Midbrain (tissue), 1 donor: ENCODE measurements around the gene DHX15.

Experiments used
- DNase-seq: peaks from one replicate; lab custom pipeline; 2025; lab: John Stamatoyannopoulos, UW

DHX15 gene

DNA sequence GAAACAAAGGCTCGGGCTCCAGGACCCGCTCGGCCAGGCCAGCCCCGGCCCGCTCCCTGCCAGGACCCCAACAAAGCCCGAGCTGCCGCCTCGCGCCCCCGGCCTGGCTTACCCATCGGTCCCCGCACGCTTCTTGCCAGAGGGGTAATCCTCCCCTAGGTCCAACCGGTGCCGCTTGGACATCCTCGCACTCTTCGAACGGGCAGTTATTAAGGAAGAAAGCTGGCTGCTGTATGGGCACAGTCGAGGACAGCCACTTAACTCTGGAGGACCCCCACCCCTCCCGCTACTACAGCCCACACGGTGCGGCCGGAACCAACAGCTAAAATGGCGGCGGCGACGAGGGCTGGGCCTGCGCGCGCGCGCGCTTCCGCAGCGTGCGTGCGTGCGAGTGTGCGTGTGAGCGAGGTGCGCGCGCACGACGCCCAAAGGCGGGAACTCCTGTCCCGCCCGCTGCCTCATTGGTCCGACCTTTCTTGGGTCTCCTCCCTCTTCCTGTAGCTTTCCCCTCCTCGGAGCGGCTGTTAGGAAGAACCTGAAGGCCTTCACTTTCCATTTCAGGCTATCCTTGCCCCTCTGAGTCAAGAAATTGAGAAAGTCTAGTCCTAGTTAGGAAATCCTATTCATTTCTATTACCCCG, at the start of gene DHX15:
Gene DHX15 (minus strand): TSS at position 344 of the 640 bp plus-strand sequence. CDS start 161 bp downstream, at position 183.
- peak; percentile 94 for DNase-seq

DNA sequence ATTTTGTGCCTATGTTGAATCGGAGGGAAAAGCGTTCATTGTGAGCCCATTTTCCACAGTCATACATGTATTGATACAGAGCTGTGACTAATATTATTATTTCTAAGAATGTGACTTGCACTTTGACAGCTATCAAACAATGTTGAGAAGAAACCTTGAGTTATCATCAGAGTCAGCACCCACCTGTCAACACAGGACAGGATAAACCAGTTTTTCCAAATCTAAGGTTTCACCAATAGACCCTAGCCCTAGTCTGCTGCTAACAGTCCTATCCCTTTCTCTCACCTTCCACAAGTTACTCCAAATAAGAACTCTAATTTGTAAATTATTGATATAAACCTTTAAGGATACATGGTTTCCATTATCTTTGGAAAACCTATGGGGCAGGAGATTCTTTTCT, 47.7 kb upstream of the DHX15 start:
- no peak for DNase-seq

DNA sequence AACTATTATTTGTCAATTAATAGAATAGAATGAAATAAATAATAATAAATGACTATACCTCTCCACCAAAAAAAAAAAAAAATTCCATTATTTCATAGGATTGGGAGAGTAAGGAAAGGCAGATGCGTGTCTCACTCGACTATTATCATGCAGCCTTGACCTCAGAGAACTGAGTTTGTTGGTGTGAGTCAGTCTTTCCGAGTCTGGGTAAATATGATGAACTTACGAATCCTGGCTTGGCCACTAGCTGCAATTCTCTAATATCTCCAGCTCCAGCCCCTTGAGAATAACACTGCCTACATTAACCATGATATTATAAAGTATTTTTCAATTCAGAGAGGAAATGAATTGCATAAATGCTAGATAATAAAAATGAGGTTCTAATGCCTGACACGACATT, 46.6 kb upstream of the DHX15 start:
- no peak for DNase-seq

DNA sequence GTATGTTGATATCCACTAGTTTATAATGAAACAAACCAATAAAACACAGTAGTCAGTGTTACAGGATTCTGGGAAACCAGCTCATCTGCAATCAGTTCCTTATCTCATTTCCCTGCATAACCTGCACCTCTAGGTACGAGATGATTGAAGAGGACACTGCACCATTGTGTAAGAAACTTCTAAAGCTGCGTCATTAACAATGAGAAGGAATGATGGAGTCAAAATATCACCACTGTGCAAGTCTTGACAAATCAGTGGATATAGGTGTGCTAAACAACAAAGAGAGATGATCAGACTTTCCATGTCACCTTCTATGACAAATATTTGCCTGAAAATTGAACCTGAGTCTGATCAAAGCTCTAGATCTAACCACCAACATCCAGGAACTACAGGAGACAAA, 40.7 kb upstream of the DHX15 start:
- no peak for DNase-seq

DNA sequence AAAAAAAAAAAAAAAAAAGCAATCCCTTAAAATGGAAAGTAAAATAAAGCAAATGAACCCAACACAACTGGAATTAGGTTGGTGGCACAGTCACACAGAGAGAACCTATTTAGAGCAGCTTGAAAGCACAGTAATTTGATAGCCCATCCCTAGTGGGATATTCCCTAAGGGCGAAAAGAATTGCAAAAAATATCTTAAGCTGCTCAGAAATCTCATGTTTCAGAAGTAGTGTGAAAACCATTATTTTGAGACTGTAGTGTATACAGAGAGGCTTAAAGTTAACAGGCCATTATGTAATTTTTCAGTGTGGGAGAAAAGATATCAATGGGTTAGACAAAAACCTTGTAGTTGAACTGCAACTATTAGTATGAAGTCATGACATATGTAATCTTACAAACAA, 40.0 kb upstream of the DHX15 start:
- no peak for DNase-seq

DNA sequence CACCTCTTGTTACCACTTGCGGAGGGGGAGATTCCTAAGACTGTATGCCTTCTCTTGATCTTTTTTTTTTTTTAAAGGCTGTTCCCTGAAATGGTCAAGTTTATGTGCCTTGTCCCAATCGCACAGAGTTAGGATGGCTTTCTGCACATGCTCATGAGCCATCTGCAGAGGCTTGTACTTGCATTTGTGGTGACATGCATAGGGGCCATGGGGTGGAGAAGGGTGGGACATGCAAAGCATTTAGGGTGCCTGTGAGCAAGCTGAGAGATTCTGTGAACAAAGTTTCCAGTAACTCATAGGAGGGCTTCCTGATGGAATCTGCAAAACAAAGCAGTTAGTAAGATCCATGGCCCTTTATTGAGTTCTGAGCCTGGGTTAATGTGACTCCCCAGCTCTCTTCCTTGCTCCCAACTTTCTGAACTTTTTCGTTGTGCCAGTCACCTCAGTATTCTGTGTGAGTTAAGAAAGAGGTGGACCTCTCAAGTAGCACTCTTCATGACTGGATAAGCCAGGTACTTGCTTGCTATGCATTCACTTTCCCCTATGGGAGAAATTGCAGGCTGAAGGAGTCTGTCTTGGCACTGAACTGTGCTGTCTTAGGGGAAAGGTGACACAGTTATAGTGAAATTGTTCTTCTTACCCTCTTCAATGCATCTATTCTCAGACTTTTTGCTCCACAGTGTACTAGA, 37.9 kb upstream of the DHX15 start:
- DNase-seq = no peak

DNA sequence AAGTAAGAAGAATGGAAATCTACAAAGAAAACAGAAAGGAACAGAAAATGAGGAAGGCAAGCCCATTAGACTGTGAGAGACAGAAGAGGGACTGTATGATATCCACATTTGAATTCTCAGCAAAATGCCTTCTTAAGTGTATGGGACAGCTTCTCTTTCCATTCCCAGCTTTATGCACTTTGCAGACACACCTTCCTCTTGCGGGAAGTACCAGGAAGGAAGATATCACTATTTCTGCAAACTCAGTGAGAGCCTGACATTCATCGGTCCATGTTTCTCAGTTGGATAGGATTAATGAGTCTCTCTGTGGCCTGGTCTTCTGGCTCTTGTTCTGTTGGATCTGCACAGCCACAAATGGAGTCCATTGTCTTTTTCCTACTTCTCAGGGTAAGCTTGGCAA, 31.6 kb upstream of the DHX15 start:
- DNase-seq = no peak

DNA sequence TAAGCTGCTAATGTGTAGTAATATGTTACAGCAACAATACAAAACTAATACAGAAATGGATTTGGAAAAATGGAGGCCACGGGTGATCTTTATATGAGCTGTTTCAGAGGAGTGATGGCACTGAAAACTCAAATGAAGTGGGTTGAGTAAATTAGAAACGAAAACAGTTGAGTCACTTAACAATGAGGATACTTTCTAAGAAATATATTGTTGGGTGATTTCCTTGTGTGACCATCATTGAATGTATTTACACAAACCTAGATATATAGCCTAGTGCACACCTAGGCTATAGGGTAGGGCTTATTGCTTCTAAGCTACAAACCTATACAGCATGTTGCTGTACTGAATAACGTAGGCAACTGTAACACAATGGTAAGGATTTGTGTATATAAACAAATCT, 30.5 kb upstream of the DHX15 start:
- DNase-seq = no peak

DNA sequence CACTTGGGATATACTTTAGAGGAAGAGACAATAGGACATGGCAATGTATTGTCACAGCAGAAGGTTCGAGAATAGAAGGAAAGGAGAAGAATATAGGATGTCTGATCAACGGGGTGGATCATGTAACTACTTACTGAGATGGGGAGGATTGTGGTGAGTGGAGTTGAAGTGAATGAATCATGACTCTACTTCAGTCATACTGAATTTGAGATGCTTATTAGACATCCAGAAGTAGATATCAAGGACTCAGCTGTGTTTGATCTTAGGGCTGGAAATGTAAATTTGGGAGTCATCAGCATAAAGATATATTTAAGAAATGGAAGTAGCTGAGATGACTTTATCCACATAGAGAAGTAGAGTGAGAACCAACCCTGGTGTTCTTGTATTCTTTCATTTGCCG, 29.1 kb upstream of the DHX15 start:
- no peak for DNase-seq

DNA sequence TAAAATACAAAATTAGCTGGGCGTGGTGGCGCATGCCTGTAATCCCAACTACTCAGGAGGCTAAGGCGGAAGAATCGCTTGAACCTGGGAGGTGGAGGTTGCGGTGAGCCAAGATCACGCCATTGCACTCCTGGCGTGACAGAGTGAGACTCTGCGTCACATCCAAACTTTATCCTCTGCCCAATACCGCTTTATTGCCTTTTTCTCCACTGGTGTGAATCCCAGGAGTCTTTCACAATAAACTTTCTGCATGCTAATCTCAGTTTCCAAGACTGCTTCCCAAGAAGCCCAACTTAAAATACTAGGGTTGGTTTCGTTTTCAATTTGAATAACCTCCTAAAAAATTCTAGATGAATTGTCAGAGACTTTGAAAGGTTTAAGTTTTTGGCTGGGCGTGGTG, 27.2 kb upstream of the DHX15 start:
- DNase-seq = no peak

DNA sequence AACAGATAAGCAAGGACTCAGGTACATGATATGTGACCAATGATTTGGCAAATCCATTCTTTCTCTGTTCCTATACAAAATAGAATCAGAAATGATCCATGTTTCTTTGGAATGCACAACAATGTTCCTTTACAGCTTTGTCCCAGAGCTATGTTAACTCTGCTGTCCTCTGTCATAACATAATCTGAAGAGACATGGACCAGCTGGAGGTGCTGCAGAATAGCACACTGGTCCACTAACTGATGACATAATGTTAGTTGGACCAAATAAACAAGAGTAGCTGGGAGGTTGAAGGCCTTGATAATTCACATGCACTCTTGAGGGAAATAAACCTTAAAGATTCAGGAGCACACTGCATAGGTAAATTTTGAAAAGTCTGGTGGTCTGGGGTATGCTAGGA, 23.0 kb upstream of the DHX15 start:
- DNase-seq = peak; percentile 13

DNA sequence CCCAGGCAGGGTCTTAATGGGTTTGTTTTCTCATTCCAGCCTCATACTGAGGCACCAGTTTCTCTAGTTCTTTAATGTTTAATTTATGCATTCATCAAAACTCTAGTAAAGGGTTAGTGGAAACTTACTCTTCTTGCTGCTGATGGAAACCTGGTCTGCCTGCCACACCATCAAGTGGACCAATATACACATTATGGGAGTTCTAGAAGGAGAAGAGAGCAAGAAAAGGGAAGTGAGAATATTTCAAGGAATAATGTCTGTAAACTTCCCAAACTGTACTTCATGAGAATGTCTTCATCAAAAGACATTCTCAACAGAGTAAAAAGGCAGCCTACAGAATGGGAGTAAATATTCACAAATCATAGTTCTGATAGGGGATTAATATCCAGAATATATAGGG, 20.9 kb upstream of the DHX15 start:
- no peak for DNase-seq

DNA sequence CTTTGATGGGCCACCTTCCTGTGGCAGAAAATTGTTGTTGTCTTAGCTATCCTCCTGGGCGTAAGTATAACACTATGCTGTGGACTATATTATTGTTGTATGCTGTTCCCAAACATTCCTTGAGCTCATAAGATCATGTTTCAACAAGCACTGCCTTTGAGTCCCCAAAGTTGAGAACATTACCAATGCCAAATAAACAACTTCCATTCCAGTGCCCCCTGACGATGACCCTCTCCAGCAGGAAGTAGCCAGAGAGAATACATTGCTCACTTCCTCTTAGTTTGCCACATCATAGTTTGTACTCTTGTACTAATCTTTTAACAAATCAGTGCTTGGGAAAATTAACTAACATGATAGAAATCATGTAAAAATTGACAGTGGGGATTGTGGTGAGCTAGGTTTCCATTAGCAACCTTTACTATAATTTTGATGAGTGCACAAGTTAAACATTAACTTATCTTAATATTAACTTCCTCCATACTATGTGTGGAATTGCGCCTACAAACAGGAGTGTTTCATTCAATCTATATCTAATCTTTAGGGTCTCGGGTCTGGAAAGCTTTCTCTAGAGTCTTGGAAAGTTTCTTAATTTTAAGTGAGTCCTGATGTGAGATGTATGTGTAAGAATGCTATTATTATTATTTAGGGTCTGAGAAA, 20.3 kb upstream of the DHX15 start:
- no peak for DNase-seq

DNA sequence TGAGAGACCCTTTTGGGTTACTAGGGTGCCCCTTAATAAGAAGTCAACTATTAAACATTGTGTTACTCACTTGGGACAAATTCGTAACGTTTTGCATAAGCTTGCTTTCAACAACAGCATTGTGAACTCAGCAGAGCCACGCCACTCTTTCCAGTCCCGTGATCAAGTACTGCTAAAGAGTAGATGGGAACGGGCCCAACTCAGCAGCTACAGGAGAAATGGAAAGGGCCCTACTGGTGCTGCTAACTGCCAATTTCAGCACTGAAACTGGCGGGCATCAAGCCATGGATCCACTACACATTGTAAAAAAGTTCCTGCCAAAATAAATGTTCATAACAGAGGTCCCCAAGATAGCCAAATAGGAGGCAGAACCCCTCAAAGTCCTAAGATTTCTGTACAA, 19.0 kb upstream of the DHX15 start:
- no peak for DNase-seq

DNA sequence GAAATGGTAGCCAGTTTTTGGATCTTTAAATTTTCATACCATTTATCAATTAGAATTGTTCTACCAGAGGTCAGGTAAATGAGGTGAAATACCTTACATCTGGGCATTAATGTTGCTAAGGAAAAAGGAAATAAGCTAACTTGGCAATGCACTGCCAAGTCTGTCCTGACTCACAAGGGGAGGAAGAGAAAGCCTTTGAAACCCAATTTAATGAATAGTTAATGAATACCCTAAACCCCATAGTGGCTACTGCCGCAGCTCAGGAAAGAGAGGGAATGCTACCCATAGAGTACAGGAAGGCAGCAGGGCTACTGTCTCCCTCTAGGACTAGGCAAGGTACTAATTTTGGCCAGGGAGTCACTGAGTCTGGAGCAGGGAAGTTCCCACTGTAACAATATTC, 16.8 kb upstream of the DHX15 start:
- no peak for DNase-seq

DNA sequence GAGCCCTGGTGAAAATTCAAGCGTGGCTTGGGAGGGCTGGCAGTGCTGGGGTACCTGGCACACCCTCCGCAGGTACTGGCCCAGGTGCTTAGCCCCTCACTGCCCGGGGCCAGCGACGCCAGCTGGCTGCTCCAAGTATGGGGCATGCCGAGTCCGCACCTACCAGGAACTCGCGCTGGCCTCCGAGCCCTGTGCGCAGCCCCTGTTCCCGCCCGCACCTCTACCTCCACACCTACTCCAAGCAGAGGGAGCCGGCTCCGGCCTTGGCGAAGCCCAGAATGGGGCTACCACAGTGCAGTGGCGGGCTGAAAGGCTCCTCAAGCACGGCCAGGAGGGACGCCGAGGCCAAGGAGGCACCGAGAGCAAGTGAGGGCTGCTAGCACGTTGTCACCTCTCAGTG, 14.9 kb upstream of the DHX15 start:
- no peak for DNase-seq

DNA sequence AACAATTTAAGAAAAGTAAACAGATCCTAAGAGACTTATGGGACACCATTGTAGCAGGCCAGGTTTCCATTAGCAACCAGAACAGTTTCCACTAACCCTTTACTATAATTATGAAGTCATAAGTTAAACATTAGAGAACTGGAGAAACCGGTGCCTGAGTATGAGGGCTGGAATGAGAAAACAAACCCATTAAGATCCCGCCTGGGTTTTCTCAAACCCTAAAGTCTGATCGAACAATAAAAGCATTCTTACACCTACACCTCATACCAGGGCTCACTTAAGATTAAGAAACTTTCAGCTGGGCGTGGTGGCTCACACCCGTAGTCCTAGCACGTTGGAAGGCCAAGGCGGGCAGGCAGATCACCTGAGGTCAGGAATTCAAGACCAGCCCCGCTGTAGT, 13.7 kb upstream of the DHX15 start:
- no peak for DNase-seq

DNA sequence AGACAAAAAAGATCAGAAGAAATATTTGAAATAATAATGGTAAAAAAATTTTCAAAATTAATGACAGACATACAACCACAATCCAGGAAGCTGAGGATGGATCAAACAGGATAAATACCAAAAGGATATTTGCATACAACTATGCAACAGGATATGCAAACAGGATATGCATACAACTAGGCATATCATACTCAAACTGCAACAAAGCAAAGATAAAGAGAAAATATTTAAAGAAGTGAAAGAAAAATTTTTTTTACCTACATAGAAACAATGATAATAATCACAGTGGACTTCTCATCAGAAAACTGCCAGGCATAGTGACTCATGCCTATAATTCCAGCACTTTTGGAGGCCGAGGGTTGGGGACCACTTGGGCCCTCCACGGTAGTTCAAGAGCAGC, 11.3 kb upstream of the DHX15 start:
- no peak for DNase-seq

DNA sequence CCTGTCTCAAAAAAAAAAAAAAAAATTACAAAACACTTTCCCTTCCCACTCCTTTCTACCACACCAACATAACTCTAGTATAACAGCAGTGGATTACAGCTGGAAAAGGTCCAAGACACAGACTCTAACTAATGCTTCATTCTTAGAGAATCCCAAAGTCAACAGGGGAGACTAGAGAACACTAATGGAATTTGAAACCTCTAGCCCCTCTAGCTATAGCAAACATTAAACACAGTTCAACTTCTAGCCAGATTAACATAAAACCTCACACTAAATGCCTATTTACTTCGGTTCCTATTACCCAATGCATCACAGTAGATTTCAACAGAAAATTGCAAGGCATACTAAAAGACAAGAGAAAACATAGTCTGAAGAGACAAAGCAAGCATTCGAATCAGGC, 10.5 kb upstream of the DHX15 start:
- DNase-seq = no peak

DNA sequence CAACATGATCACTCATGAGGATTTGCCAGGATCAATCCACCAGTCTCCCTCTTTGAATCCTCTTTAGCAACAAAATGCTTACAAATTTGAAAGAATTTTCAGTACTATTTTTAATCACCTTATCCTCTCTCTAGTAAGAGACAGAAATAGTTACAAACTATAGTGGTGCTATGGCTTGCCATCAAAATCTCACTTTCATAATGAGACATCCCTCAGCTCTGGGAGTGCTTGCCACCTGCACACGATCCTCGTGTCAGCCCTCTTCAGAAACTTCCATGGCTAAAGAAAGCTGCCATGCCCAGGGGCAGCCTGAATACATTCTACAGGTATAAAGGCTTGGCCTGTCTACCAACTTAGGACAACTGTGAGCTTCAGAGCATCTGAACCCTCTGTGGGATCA, 5.1 kb upstream of the DHX15 start:
- DNase-seq = no peak

DNA sequence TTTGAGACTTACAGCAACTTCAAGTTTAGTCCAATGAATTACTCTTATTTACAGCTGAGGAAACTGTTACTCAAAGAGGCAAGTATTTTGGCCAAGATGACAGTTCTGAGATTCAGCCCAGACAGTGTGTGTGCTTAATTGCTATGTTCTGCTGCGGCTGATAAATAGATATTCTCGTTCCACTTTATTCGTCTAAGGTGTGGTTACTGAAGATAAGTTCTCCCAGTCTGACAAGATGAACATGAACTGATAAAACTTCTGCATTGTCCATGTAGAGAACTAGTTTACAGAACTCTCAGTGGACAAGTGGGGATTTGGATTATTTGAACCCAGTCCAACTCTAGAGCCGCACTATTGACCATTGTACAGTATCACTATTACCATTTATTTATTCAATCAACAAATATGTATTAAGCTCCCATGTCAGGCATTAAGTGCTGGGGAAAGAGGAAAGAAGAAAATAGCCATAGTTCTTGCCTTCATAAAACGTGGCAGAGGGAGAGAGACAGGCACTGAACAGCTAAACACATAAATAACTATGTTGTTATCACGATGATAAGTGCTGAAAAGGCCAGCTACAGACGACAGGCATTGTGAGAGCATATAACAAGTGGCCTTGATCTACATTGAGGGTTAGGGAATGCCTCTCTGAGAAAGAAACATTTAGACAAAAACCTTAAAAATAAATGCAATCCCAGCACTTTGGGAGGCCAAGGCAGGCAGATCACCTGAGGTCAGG, 4.0 kb upstream of the DHX15 start:
- DNase-seq = no peak

DNA sequence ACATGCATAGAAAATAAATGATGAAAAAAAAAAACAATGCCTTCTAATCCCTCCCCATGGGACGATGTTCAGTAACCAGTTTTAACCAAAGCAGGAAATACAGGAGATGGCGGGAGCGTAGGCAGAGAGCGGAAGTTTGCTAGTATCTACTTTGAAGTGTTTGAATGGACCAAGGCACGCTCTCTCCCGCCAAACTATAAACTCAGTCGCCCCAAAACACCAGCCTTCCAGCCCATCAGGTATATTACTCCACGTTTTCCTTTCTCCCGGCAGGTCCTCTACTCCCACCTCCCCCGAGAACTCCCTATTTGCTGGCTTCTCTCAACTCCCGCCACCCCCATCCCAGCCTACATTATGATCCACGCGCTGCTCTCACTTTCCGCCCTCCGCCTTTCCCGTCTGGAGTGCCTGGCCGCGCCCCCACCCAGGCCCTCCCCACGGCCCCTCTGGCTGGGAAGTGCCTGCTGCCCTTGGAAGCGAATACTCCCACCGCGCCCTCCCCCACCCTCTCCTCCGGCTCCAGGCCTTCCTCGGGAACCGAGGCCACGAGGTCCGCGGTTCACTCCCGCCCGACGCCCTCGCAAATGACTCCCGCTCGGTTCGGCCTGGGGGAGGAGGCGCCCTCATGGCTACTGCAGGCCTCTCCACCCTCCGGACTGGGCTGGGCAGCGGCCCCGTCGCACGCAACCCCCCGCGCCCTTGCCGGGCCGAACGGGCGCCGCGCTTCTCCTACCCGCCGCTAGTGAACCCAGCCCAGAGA, 723 bp downstream of the DHX15 start:
- peak; percentile 48 for DNase-seq
